HepG2 (cell line): ENCODE results near the gene SLC25A10. TPM values are rescaled to one million over a fixed set of nuclear protein-coding genes. Genes with fewer than 3 reads are reported as not detected.

Source experiments
- ATAC-seq: fragments of 200-7000 bp; cut with Tn5 transposase; 3 replicates; pipeline ENCODE4 v1.9.1; 2020; ENCODE audit warnings: mild to moderate bottlenecking, moderate library complexity
- BruUV-seq: library from RNA; stranded (reverse); fragments of 400-500 nt; replicated peaks from 2 replicates; lab custom pipeline; 2021; lab: Mats Ljungman, UMichigan
- CTCF ChIA-PET: fragments of 300-600 bp; formaldehyde crosslinking; extraction: SDS; loops from one replicate; lab custom pipeline; 2021; ENCODE audit warnings: low total read pairs, inconsistent platforms, low intra/inter-chr PET ratio; lab: Yijun Ruan, JAX
- POLR2A ChIA-PET: fragments of 350-600 bp; sonication (Branson Sonifier 250); formaldehyde crosslinking; loops from one replicate; lab custom pipeline; 2020; ENCODE audit warnings: antibody characterized with exemption, inconsistent platforms; lab: Yijun Ruan, JAX
- DNase-seq: peaks from one replicate; pipeline ENCODE4 v3.0.0-alpha.2; 2015; ENCODE audit warnings: low spot score
- FAIRE-seq: peaks from 3 replicates; lab custom pipeline; 2011; peaks lifted over from hg19 to GRCh38; lab: Jason Lieb, UNC
- H2AFZ ChIP-seq: one replicate; pipeline ENCODE4 v1.6.1; 2011; ENCODE audit warnings: low read length, inconsistent platforms
- H3K27ac ChIP-seq: fragments of 300-600 bp; 3 replicates; pipeline ENCODE4 v1.8.0; 2011; ENCODE audit warnings: mixed run types, mild to moderate bottlenecking, mixed read lengths, low read length, inconsistent platforms; ENCODE audit not compliant: insufficient read depth; ENCODE audit errors: extremely low read length
- H3K27me3 ChIP-seq, 2 experiments: fragments of 200-600 bp in 1 of 2; 2 replicates in 1 of 2; 3 replicates in 1 of 2; pipeline versions ENCODE4 v1.6.0 to v1.8.0; 2011; ENCODE audit warnings: low read length in 2 of 2, mild to moderate bottlenecking in 2 of 2, moderate library complexity in 2 of 2, inconsistent platforms in 1 of 2; ENCODE audit not compliant: insufficient read depth in 2 of 2, control insufficient read depth in 1 of 2
- H3K36me3 ChIP-seq, 2 experiments: fragments of 200-600 bp in 1 of 2; replicated peaks in 1 of 2; 2 replicates in 1 of 2; 3 replicates in 1 of 2; pipeline versions ENCODE4 v1.5.1 to v1.8.0; 2011; ENCODE audit warnings: low read length in 2 of 2, inconsistent platforms in 1 of 2; ENCODE audit not compliant: insufficient read depth in 2 of 2, control insufficient read depth in 1 of 2
- H3K4me1 ChIP-seq: 2 replicates; pipeline ENCODE4 v1.5.1; 2012; ENCODE audit warnings: low read length, inconsistent platforms; ENCODE audit not compliant: insufficient read depth
- H3K4me2 ChIP-seq: 2 replicates; pipeline ENCODE4 v1.6.0; 2011; ENCODE audit warnings: low read depth, low read length, inconsistent platforms
- H3K4me3 ChIP-seq, 3 experiments: fragments of 200-600 bp in 1 of 3; sonication (generic), shearing (Covaris generic) in 1 of 3; replicated peaks in 1 of 3; 2 replicates each; pipeline ENCODE4 v1.5.1; 2011 to 2016; ENCODE audit warnings: low read length in 3 of 3, inconsistent platforms in 2 of 3, low read depth in 2 of 3, mild to moderate bottlenecking in 2 of 3, control low read depth in 1 of 3, mixed read lengths in 1 of 3; ENCODE audit not compliant: insufficient read depth in 1 of 3
- H3K79me2 ChIP-seq: one replicate; pipeline ENCODE4 v1.6.1; 2011; ENCODE audit warnings: low read length, inconsistent platforms; ENCODE audit not compliant: insufficient read depth
- H3K9ac ChIP-seq: 2 replicates; pipeline ENCODE4 v1.6.0; 2011; ENCODE audit warnings: mild to moderate bottlenecking, low read depth, low read length, inconsistent platforms; ENCODE audit not compliant: insufficient read depth
- H3K9me3 ChIP-seq: 2 replicates; pipeline ENCODE4 v1.5.1; 2012; ENCODE audit warnings: mild to moderate bottlenecking, low read length
- H4K20me1 ChIP-seq: 2 replicates; pipeline ENCODE4 v1.6.0; 2011; ENCODE audit warnings: inconsistent platforms, mild to moderate bottlenecking, low read length, moderate library complexity; ENCODE audit not compliant: insufficient read depth
- AGO2 ChIP-seq: fragments of 200-400 bp; formaldehyde crosslinking; optimal IDR thresholded peaks from 2 replicates; pipeline ENCODE3; 2017; ENCODE audit warnings: mild to moderate bottlenecking, low read depth, low read length, moderate library complexity
- ATAD3A ChIP-seq: sonication (generic); formaldehyde crosslinking; IDR thresholded peaks from 2 replicates; pipeline ENCODE4 v1.4.0; 2020; ENCODE audit warnings: missing genetic modification reagents
- GABPB1 ChIP-seq: IDR thresholded peaks from 2 replicates; pipeline ENCODE4 v1.6.1; 2016; ENCODE audit warnings: mild to moderate bottlenecking, missing genetic modification reagents, moderate library complexity, missing compliant biosample characterization
- GPN1 ChIP-seq: sonication (generic); formaldehyde crosslinking; IDR thresholded peaks from 2 replicates; pipeline ENCODE4 v1.5.1; 2020; ENCODE audit warnings: missing genetic modification reagents, borderline replicate concordance
- PHF8 ChIP-seq: sonication (generic); formaldehyde crosslinking; IDR thresholded peaks from 2 replicates; pipeline ENCODE4 v1.5.0; 2020; ENCODE audit warnings: missing genetic modification reagents
- RBFOX2 ChIP-seq: fragments of 200-400 bp; formaldehyde crosslinking; IDR thresholded peaks from 2 replicates; pipeline ENCODE4 v1.6.1; 2017; ENCODE audit warnings: low read depth, mild to moderate bottlenecking, low read length
- RFX5 ChIP-seq: IDR thresholded peaks from 2 replicates; pipeline ENCODE4 v1.6.1; 2011; ENCODE audit warnings: low read depth, low read length, improper control_type of control experiment
- SMC3 ChIP-seq: IDR thresholded peaks from 2 replicates; pipeline ENCODE4 v1.6.1; 2011; ENCODE audit warnings: low read length, improper control_type of control experiment
- ZBTB7A ChIP-seq: sonication (generic); formaldehyde crosslinking; IDR thresholded peaks from 2 replicates; pipeline ENCODE4 v1.8.0; 2022; ENCODE audit warnings: mild to moderate bottlenecking, missing genetic modification reagents
- ZNF143 ChIP-seq: sonication (generic); formaldehyde crosslinking; IDR thresholded peaks from 2 replicates; pipeline ENCODE4 v1.4.0; 2020; ENCODE audit warnings: missing genetic modification reagents
- ZNF451 ChIP-seq: sonication (generic); formaldehyde crosslinking; IDR thresholded peaks from 2 replicates; pipeline ENCODE4 v1.5.0; 2020; ENCODE audit warnings: mild to moderate bottlenecking, missing genetic modification reagents
- WGBS: methylation state at CpG from one replicate; pipeline ENCODE4 v1.1.6; 2017; ENCODE audit warnings: low lambda C conversion rate; 5-methylcytosine and 5-hydroxymethylcytosine counted together
- in situ Hi-C: cut with HindIII; loops from 2 replicates; pipeline ENCODE4 v1.10.0; 2017; ENCODE audit warnings: low pct_unique_long_range_greater_than_20kb; ENCODE audit not compliant: extremely low pct_ligation_motif_present
- intact Hi-C: fragments of 100-400 bp; cut with micrococcal nuclease; formaldehyde crosslinking; loops from one replicate; pipeline ENCODE4 v1.10.0; 2022; ENCODE audit not compliant: unreplicated experiment
- polyA plus RNA-seq, 8 experiments: library from polyadenylated mRNA; depleted of rRNA in 3 of 8; stranded (reverse) in 7 of 8; unstranded in 1 of 8; fragments of >200 nt; fragmentation: Illumina TruSeq in 4 of 8; extraction: Trizol in 4 of 8; gene quantifications; 2 replicates each; pipeline versions ENCODE4 v1.2.1 to v1.2.3, GENCODE V29; 2011 to 2016; ENCODE audit warnings: low read depth in 4 of 8, missing spikeins in 1 of 8, mixed read lengths in 1 of 8; ENCODE audit not compliant: insufficient read depth in 1 of 8
- total RNA-seq, 5 experiments: library from RNA; depleted of rRNA; stranded (reverse); fragments of >200 nt; fragmentation: Illumina TruSeq; extraction: Trizol; gene quantifications; 2 replicates each; pipeline ENCODE4 v1.2.3, GENCODE V29; 2016; ENCODE audit warnings: low read depth in 1 of 5
- TF ChIP-seq, protein P1 (sequence below): sonication (generic); formaldehyde crosslinking; IDR thresholded peaks from 2 replicates; pipeline ENCODE4 v1.8.1; 2022; ENCODE audit warnings: mild to moderate bottlenecking, missing genetic modification reagents
- TF ChIP-seq, protein P2 (sequence below): sonication (generic); formaldehyde crosslinking; IDR thresholded peaks from 2 replicates; pipeline ENCODE4 v1.4.0; 2020; ENCODE audit warnings: mild to moderate bottlenecking, missing genetic modification reagents

Gene SLC25A10
- total and polyA plus RNA-seq, 2 of the 13 experiments (the other 11 are each of a cell fraction or from before 2014, with no cell fraction given): 46.5 to 140 TPM

DNA sequence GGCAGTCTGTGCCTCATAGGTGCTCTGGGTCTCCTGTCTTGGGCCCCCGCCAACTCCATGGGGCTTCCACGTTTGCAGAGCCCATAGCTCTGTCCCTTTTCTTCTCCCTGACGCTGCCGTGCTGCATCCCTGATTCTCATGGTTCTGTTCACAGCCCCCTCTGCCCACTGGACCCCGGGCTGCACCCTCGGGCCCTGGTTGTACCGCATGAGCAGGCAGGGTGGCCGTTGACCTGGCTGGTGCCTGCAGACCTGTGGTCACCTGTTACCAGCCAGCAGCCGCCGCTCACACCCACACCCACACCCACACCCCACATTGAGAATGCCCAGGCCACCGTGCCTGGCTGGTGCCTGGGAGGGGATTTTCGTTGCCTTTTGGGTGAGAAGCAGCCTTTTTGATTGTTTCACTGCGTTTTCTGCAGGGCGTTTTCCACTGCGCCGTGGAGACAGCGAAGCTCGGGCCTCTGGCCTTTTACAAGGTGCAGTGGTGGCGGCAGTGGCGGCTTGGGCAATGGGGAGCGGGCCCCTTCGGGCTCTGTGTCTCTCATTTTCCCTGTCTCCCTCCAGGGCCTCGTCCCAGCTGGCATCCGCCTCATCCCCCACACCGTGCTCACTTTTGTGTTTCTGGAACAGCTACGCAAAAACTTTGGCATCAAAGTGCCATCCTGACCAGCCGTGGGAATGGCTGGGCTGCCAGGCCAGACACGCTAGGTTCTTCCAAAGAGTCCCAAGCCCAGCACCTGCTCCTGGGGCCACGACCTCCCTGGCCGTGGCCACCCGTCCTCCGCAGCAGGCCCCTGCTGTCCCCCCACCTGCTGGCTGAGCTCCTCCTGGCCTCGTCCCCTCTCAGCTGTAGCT, 7.6 kb downstream of the SLC25A10 start:
- Histone ChIP-seq H3K9ac (no peak overlapping the region), H3K4me1 (peaks cover 30% of the 10 kb centered on the region), H3K4me2 (no peak overlapping the region), H3K4me3 (no peak overlapping the region), H4K20me1 (no peaks in the 10 kb centered on the region), H3K9me3 (no peaks in the 10 kb centered on the region), H2AFZ (no peak overlapping the region)
- intact Hi-C loops: no loop called here
- CTCF ChIA-PET: no interaction called here
- POLR2A ChIA-PET: interaction anchor here (0.8 kb wide), 1 partner anchor 8 kb away, joined by 3 read pairs; no protein-coding TSS in a partner anchor
- in situ Hi-C loops: no loop called here
- TF ChIP-seq, protein P1, sequence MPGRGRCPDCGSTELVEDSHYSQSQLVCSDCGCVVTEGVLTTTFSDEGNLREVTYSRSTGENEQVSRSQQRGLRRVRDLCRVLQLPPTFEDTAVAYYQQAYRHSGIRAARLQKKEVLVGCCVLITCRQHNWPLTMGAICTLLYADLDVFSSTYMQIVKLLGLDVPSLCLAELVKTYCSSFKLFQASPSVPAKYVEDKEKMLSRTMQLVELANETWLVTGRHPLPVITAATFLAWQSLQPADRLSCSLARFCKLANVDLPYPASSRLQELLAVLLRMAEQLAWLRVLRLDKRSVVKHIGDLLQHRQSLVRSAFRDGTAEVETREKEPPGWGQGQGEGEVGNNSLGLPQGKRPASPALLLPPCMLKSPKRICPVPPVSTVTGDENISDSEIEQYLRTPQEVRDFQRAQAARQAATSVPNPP (CRISPR knock-in tag): no peak
- no peak for TF ChIP-seq ZNF451 (CRISPR knock-in tag)
- no peak for TF ChIP-seq GABPB1
- TF ChIP-seq ZBTB7A (CRISPR knock-in tag): no peak
- TF ChIP-seq ATAD3A (CRISPR knock-in tag): no peak
- peak; percentile 56 for TF ChIP-seq RBFOX2
- TF ChIP-seq, protein P2, sequence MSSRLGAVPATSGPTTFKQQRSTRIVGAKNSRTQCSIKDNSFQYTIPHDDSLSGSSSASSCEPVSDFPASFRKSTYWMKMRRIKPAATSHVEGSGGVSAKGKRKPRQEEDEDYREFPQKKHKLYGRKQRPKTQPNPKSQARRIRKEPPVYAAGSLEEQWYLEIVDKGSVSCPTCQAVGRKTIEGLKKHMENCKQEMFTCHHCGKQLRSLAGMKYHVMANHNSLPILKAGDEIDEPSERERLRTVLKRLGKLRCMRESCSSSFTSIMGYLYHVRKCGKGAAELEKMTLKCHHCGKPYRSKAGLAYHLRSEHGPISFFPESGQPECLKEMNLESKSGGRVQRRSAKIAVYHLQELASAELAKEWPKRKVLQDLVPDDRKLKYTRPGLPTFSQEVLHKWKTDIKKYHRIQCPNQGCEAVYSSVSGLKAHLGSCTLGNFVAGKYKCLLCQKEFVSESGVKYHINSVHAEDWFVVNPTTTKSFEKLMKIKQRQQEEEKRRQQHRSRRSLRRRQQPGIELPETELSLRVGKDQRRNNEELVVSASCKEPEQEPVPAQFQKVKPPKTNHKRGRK (CRISPR knock-in tag): no peak
- TF ChIP-seq GPN1: no peak
- TF ChIP-seq SMC3: no peak
- TF ChIP-seq PHF8 (CRISPR knock-in tag): 0 out of 2 replicates have a peak, but pooled peaks have one; percentile 7
- TF ChIP-seq AGO2: peak; percentile 48
- 0 out of 2 replicates have a peak, but pooled peaks have one; percentile 12 for TF ChIP-seq RFX5
- TF ChIP-seq ZNF143 (CRISPR knock-in tag): no peak
- TF ChIP-seq, all 625 proteins: peak for 4
- no peak for DNase-seq
- no peak for FAIRE-seq
- no peak for ATAC-seq
- Histone ChIP-seq H3K79me2 (peaks cover 10% of the 10 kb centered on the region), H3K27ac (no peak overlapping the region), H3K36me3 (peaks cover 19 to 47% of the 10 kb centered on the region in 2 experiments), H3K27me3 (no peaks in the 10 kb centered on the region)
- no TSS peak for BruUV-seq
- 92% methylated on average over 32 of the region's 33 CpGs for WGBS
